Naive B cell (primary cell): ENCODE results near the gene PDCD5. TPM values are rescaled to one million over a fixed set of nuclear protein-coding genes. Genes with fewer than 3 reads are reported as not detected.
A peak's percentile ranks its signal among the peaks of the same experiment; 100 is the strongest.

Source experiments
- ATAC-seq, 2 donors: fragments of 150-1000 bp; cut with Tn5 transposase; 2 replicates each; pipeline ENCODE4 v1.10.0; 2021; ENCODE audit warnings: low read depth in 2 of 2, mild to moderate bottlenecking in 2 of 2, moderate library complexity in 2 of 2
- DNase-seq: peaks from one replicate; pipeline ENCODE4 v3.0.0; 2022
- H3K27ac Mint-ChIP-seq, 6 donors: one replicate each; pipeline ENCODE4 v1.8.0; 2020 to 2022; ENCODE audit warnings: mild to moderate bottlenecking in 6 of 6, mixed read lengths in 6 of 6, moderate library complexity in 5 of 6, inconsistent platforms in 2 of 6
- H3K27me3 Mint-ChIP-seq, 3 donors: one replicate each; pipeline ENCODE4 v1.8.0; 2021 to 2022; ENCODE audit warnings: mixed read lengths in 3 of 3, mild to moderate bottlenecking in 1 of 3
- H3K36me3 Mint-ChIP-seq, 2 donors: one replicate each; pipeline ENCODE4 v1.8.0; 2020 to 2022; ENCODE audit warnings: mixed read lengths in 2 of 2, inconsistent platforms in 1 of 2, mild to moderate bottlenecking in 1 of 2
- H3K4me1 Mint-ChIP-seq, 3 donors: one replicate each; pipeline ENCODE4 v1.8.0; 2020 to 2022; ENCODE audit warnings: mixed read lengths in 3 of 3, inconsistent platforms in 1 of 3, mild to moderate bottlenecking in 1 of 3, moderate library complexity in 1 of 3
- H3K4me3 Mint-ChIP-seq, 8 donors: one replicate each; pipeline ENCODE4 v1.8.0; 2020 to 2022; ENCODE audit warnings: mild to moderate bottlenecking in 8 of 8, mixed read lengths in 8 of 8, moderate library complexity in 8 of 8, inconsistent platforms in 2 of 8
- H3K9me3 Mint-ChIP-seq, 7 donors: one replicate each; pipeline ENCODE4 v1.8.0; 2020 to 2022; ENCODE audit warnings: mixed read lengths in 7 of 7, mild to moderate bottlenecking in 5 of 7, inconsistent platforms in 2 of 7, moderate library complexity in 1 of 7
- polyA plus RNA-seq, 6 donors: library from polyadenylated mRNA; unstranded; fragments of 300-500 nt; fragmentation: Illumina TruSeq; gene quantifications; one replicate each; pipeline ENCODE4 v1.2.3, GENCODE V29; 2021; ENCODE audit warnings: low read depth in 6 of 6

PDCD5 gene
- polyA plus RNA-seq, 6 donors from 2014 or later = 83.3 to 130 (median 96.5) TPM

DNA sequence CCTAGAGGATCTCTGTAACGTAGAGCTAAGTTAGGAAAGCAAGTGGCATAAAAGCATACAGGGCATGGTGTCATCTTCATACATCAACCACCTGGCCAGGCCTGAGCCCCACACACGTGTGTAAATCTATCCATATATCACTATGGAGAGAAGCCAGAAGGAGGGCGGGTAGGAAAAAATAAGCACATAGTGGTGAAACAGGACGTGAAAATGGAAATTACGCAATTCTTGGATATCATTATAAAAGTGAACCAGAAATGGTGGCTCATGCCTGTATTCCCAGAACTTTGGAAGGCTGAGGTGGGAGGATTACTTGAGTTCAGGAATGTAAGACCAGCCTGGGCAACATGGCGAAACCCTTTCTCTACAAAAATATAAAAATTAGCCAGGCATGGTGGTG lies 43.4 kb downstream of the PDCD5 start:
- no peaks in the 10 kb centered on the region for H3K27me3 Mint-ChIP-seq
- no peaks in the 10 kb centered on the region for H3K9me3 Mint-ChIP-seq
- peak overlapping the region in 1 of 8 donors; percentile 32 for H3K4me3 Mint-ChIP-seq
- peak overlapping the region in 2 of 6 donors; percentile 15 to 91 for H3K27ac Mint-ChIP-seq
- peaks cover 19 to 27% of the 10 kb centered on the region in 2 donors for H3K36me3 Mint-ChIP-seq
- H3K4me1 Mint-ChIP-seq = no peaks in the 10 kb centered on the region
- no peak for DNase-seq
- no peak for ATAC-seq

DNA sequence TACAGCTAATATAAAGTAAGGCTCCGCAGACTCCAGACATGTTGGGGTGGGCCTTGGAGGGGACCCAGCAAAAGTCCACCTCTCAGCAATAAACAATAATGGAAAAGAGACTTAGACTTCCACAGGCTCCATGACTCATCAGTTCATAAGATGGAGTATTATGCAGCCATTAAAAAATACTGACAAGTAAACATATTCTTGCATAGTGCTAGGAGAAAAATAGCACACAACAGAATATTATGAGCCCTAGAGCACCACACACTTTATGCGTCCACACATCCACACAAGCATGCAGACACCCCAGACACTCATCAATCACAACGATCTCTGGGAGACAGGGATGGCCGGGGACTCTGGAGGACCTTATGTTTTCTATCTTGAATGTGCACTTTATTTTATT lies 46.0 kb downstream of the PDCD5 start:
- H3K36me3 Mint-ChIP-seq = peaks cover 10 to 24% of the 10 kb centered on the region in 2 donors
- DNase-seq (no peak), ATAC-seq (no peak)
- no peaks in the 10 kb centered on the region for H3K4me1 Mint-ChIP-seq
- no peak overlapping the region for H3K27ac Mint-ChIP-seq
- no peaks in the 10 kb centered on the region for H3K9me3 Mint-ChIP-seq
- H3K27me3 Mint-ChIP-seq = no peaks in the 10 kb centered on the region
- no peak overlapping the region for H3K4me3 Mint-ChIP-seq

DNA sequence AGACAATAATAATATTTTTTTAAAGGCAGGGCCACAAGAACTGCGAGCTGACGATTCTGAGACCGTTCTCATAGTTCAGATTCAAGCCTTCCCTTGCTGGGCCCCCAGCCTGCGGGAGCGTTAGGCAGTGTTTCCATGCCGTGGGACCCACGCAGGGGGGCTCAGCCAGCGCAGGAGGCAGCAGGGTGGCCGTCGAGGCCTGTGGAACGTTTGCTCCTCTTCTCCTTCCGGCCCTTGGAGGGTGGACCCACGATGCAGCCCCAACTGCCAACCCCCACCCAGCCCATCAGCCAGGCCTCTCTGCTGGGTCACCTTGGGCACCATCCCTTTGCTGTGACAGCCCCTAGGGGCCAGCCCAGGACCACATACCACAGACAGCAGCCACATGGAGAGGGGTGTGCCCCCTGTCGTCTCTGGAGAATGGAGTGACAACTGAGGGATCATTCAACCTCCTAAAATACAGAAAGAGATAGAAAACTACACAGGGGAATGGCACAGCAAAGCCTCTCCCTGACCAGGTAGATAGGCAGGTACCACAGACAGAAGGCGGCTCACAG lies 46.8 kb downstream of the PDCD5 start:
- no peaks in the 10 kb centered on the region for H3K27me3 Mint-ChIP-seq
- H3K4me3 Mint-ChIP-seq = no peak overlapping the region
- DNase-seq (no peak), ATAC-seq (no peak)
- no peaks in the 10 kb centered on the region for H3K9me3 Mint-ChIP-seq
- H3K36me3 Mint-ChIP-seq = peaks cover 1 to 16% of the 10 kb centered on the region in 2 donors
- no peak overlapping the region for H3K27ac Mint-ChIP-seq
- no peaks in the 10 kb centered on the region for H3K4me1 Mint-ChIP-seq

DNA sequence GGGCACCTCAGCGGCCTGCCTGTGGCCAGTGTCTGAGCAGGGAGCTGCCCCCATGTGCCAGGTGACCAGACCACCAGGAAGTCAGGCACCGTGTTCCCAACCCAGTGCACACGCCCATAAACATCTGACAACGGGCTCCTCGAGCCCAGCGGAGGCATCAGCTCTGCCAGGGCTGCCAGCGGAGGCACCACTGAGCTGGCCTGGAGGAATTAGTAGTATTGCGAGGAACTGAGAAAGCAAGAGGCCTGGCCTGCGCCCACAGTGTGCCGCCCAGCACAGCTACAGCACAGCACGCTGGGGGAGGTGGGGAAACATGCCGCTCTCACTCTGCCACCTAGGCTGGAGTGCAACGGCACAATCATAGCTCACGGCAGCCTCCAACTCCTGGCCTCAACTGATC lies 49.3 kb downstream of the PDCD5 start:
- no peak overlapping the region for H3K27ac Mint-ChIP-seq
- H3K4me1 Mint-ChIP-seq = peaks cover 0 to 3% (median 0%) of the 10 kb centered on the region in 3 donors
- no peak for ATAC-seq
- no peaks in the 10 kb centered on the region for H3K27me3 Mint-ChIP-seq
- no peak for DNase-seq
- no peak overlapping the region for H3K4me3 Mint-ChIP-seq
- peaks cover 0 to 7% of the 10 kb centered on the region in 2 donors for H3K36me3 Mint-ChIP-seq
- H3K9me3 Mint-ChIP-seq = no peaks in the 10 kb centered on the region

DNA sequence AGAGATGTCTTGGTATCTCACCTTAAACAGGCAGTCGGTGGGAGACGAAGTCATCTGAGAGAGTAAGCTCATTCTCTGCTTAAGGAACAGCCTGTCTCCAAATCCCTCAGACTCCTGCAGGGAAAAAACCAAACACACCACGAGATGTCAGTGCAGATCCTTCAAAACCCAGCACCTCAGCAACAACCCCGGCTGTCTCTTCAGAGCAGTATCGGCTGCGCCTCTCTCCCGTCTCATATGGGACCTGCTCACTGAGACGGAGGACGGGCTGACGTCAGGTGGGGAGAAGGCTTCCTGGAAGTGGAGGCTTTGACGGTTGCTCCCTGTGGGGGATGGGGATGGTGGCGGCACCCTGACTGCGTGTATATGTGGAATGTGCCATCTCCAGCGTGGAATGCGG lies 50.4 kb downstream of the PDCD5 start:
- Mint-ChIP-seq H3K4me3 (no peak overlapping the region), H3K4me1 (peaks cover 0 to 3% (median 0%) of the 10 kb centered on the region in 3 donors), H3K9me3 (no peaks in the 10 kb centered on the region), H3K27ac (no peak overlapping the region), H3K36me3 (peaks cover 0 to 7% of the 10 kb centered on the region in 2 donors), H3K27me3 (no peaks in the 10 kb centered on the region)
- no peak for ATAC-seq
- DNase-seq = no peak

Other genes with a start within 250 kb of the PDCD5 start
- 10 to 100 TPM in 3 of 6 donors, 1 to 10 TPM in 2, not detected in 1; 7.0 to 12.8 (median 10.4) TPM for gene ZNF507, start 235.6 kb upstream of the PDCD5 start, polyA plus RNA-seq
- gene DPY19L3, start 175.4 kb upstream of the PDCD5 start, polyA plus RNA-seq = 1 to 10 TPM; 4.4 to 9.8 (median 7.1) TPM
- 10 to 100 TPM in 4 of 6 donors, 1 to 10 TPM in 2; 7.1 to 16.3 (median 11.5) TPM for gene ANKRD27, start 94.0 kb downstream of the PDCD5 start, polyA plus RNA-seq
- gene RGS9BP, start 94.7 kb downstream of the PDCD5 start, polyA plus RNA-seq = not detected
- 1 to 10 TPM; 1.4 to 3.1 (median 2.3) TPM for gene NUDT19, start 110.6 kb downstream of the PDCD5 start, polyA plus RNA-seq
- gene TDRD12, start 138.6 kb downstream of the PDCD5 start, polyA plus RNA-seq = not detected